Muscle of leg (tissue), 11 donors: ENCODE data around the gene ZSWIM2. TPM values are rescaled to one million over a fixed set of nuclear protein-coding genes. Genes with fewer than 3 reads are reported as not detected.
"Not testable (repeated sequence)": the region's sequence is repeated elsewhere in the genome, so short reads cannot be mapped to it uniquely, and the experiment has no call there.

Experiments used
- DNase-seq: peaks from one replicate; pipeline ENCODE4 v3.0.0; 2013
- H3K27ac ChIP-seq: one replicate; pipeline ENCODE4 v1.5.1; 2013; ENCODE audit warnings: mild to moderate bottlenecking, low read length, control low read depth
- H3K27me3 ChIP-seq: one replicate; pipeline ENCODE4 v1.6.1; 2013; ENCODE audit warnings: low read length; ENCODE audit not compliant: control insufficient read depth, insufficient read depth
- H3K36me3 ChIP-seq: one replicate; pipeline ENCODE4 v1.6.1; 2013; ENCODE audit warnings: low read length; ENCODE audit not compliant: control insufficient read depth, insufficient read depth
- H3K4me1 ChIP-seq: one replicate; pipeline ENCODE4 v1.6.1; 2013; ENCODE audit warnings: low read length; ENCODE audit not compliant: control insufficient read depth, insufficient read depth
- H3K4me3 ChIP-seq: one replicate; pipeline ENCODE4 v1.5.1; 2013; ENCODE audit warnings: low read length, control low read depth
- H3K9me3 ChIP-seq: replicated peaks from 2 replicates; pipeline ENCODE4 v1.6.1; 2013; ENCODE audit warnings: low read depth, low read length; ENCODE audit not compliant: control insufficient read depth
- WGBS: methylation state at CpG from one replicate; pipeline ENCODE4 v1.1.5; 2013; ENCODE audit warnings: missing lambda C conversion rate; ENCODE audit not compliant: insufficient coverage; 5-methylcytosine and 5-hydroxymethylcytosine counted together
- polyA plus RNA-seq, 8 donors: library from polyadenylated mRNA; unstranded; fragments of 120-200 nt; gene quantifications; one replicate each; pipeline versions ENCODE4 v1.2.1 to v1.2.3, GENCODE V29; 2013; ENCODE audit warnings: inconsistent platforms in 1 of 8, low replicate concordance in 1 of 8; ENCODE audit not compliant: insufficient read length in 8 of 8, insufficient read depth in 1 of 8
- total RNA-seq: library from RNA; stranded (reverse); fragments of 120-200 nt; gene quantifications from one replicate; pipeline ENCODE4 v1.2.4, GENCODE V29; 2013

The ZSWIM2 gene
- total and polyA plus RNA-seq, 9 donors, result not detected

GRCh38 chr2:186853951-186854350, 5.0 kb upstream of the ZSWIM2 start:
- Histone ChIP-seq H3K27me3 (no peaks in the 10 kb centered on the region), H3K9me3 (no peaks in the 10 kb centered on the region), H3K36me3 (no peaks in the 10 kb centered on the region), H3K4me1 (peaks cover 1% of the 10 kb centered on the region), H3K4me3 (no peak overlapping the region), H3K27ac (no peak overlapping the region)
- peak; percentile 22 for DNase-seq

GRCh38 chr2:186852508-186852907, 3.5 kb upstream of the ZSWIM2 start:
- Histone ChIP-seq H3K36me3 (no peaks in the 10 kb centered on the region), H3K27me3 (no peaks in the 10 kb centered on the region), H3K4me1 (peaks cover 5% of the 10 kb centered on the region), H3K9me3 (no peaks in the 10 kb centered on the region), H3K4me3 (no peak overlapping the region), H3K27ac (no peak overlapping the region)
- no CpG with 5 or more reads among the region's 5 CpGs for WGBS
- DNase-seq, result no peak

GRCh38 chr2:186842373-186842772, 6.6 kb downstream of the ZSWIM2 start:
- H3K27me3 ChIP-seq, result no peaks in the 10 kb centered on the region
- H3K9me3 ChIP-seq, result no peaks in the 10 kb centered on the region
- no peaks in the 10 kb centered on the region for H3K4me1 ChIP-seq
- no peak overlapping the region for H3K4me3 ChIP-seq
- no CpG with 5 or more reads among the region's 3 CpGs for WGBS
- no peak for DNase-seq
- no peaks in the 10 kb centered on the region for H3K36me3 ChIP-seq
- H3K27ac ChIP-seq, result no peak overlapping the region

- DNase-seq, result peak; percentile 26
- no peak overlapping the region for H3K27ac ChIP-seq
- no peaks in the 10 kb centered on the region for H3K36me3 ChIP-seq
- H3K4me1 ChIP-seq, result no peaks in the 10 kb centered on the region
- no peaks in the 10 kb centered on the region for H3K27me3 ChIP-seq
- no CpG with 5 or more reads among the region's 3 CpGs for WGBS
- H3K9me3 ChIP-seq, result no peaks in the 10 kb centered on the region
- no peak overlapping the region for H3K4me3 ChIP-seq
These were observed 7.0 kb downstream of the ZSWIM2 start for GRCh38 chr2:186841940-186842339.

GRCh38 chr2:186835628-186836027, 13.3 kb downstream of the ZSWIM2 start:
- 73% methylated on average over 1 of the region's 1 CpG for whole genome bisulfite sequencing
- DNase-seq, result no peak

GRCh38 chr2:186827862-186828492, 21.0 kb downstream of the ZSWIM2 start:
- H3K27ac ChIP-seq, result no peak overlapping the region
- H3K4me3 ChIP-seq, result no peak overlapping the region

More at GRCh38 chr2:186835628-186836027, 13.3 kb downstream of the ZSWIM2 start:
- no peak overlapping the region for H3K27ac ChIP-seq
- no peaks in the 10 kb centered on the region for H3K27me3 ChIP-seq
- H3K4me1 ChIP-seq, result no peaks in the 10 kb centered on the region
- H3K9me3 ChIP-seq, result no peaks in the 10 kb centered on the region
- no peaks in the 10 kb centered on the region for H3K36me3 ChIP-seq
- H3K4me3 ChIP-seq, result no peak overlapping the region

GRCh38 chr2:186827411-186827810, 21.6 kb downstream of the ZSWIM2 start:
- H3K9me3 ChIP-seq, result no peaks in the 10 kb centered on the region
- H3K27me3 ChIP-seq, result no peaks in the 10 kb centered on the region
- no CpG with 5 or more reads among the region's 2 CpGs for WGBS
- no peak overlapping the region for H3K27ac ChIP-seq
- no peak overlapping the region for H3K4me3 ChIP-seq
- no peaks in the 10 kb centered on the region for H3K36me3 ChIP-seq
- H3K4me1 ChIP-seq, result no peaks in the 10 kb centered on the region
- no peak for DNase-seq

More at GRCh38 chr2:186827862-186828492, 21.0 kb downstream of the ZSWIM2 start:
- Histone ChIP-seq H3K9me3 (no peaks in the 10 kb centered on the region), H3K36me3 (no peaks in the 10 kb centered on the region), H3K4me1 (no peaks in the 10 kb centered on the region), H3K27me3 (no peaks in the 10 kb centered on the region)
- DNase-seq, result peak; percentile 15
- no CpG with 5 or more reads among the region's 2 CpGs for WGBS

GRCh38 chr2:186822323-186822722, 26.6 kb downstream of the ZSWIM2 start:
- Histone ChIP-seq H3K4me1 (no peaks in the 10 kb centered on the region), H3K4me3 (no peak overlapping the region), H3K9me3 (no peaks in the 10 kb centered on the region), H3K27ac (no peak overlapping the region), H3K36me3 (no peaks in the 10 kb centered on the region), H3K27me3 (no peaks in the 10 kb centered on the region)
- 38% methylated on average over 2 of the region's 2 CpGs for WGBS
- no peak for DNase-seq

- H3K4me1 ChIP-seq, result no peaks in the 10 kb centered on the region
- DNase-seq, result no peak
- no peaks in the 10 kb centered on the region for H3K9me3 ChIP-seq
- H3K36me3 ChIP-seq, result no peaks in the 10 kb centered on the region
- no peaks in the 10 kb centered on the region for H3K27me3 ChIP-seq
- WGBS, result 100% methylated on average over 2 of the region's 7 CpGs
- no peak overlapping the region for H3K27ac ChIP-seq
- no peak overlapping the region for H3K4me3 ChIP-seq
These were observed 28.7 kb downstream of the ZSWIM2 start for GRCh38 chr2:186820303-186820702.

GRCh38 chr2:186811760-186812159, 37.2 kb downstream of the ZSWIM2 start:
- H3K4me1 ChIP-seq, H3K36me3 ChIP-seq, DNase-seq, H3K27ac ChIP-seq, H3K4me3 ChIP-seq, H3K27me3 ChIP-seq, H3K9me3 ChIP-seq: not testable (repeated sequence)
- 80% methylated on average over 1 of the region's 6 CpGs for WGBS

- no peaks in the 10 kb centered on the region for H3K4me1 ChIP-seq
- no peaks in the 10 kb centered on the region for H3K9me3 ChIP-seq
- no peaks in the 10 kb centered on the region for H3K36me3 ChIP-seq
- H3K27me3 ChIP-seq, result no peaks in the 10 kb centered on the region
- no CpG with 5 or more reads among the region's 1 CpG for WGBS
- H3K4me3 ChIP-seq, result no peak overlapping the region
- no peak for DNase-seq
- no peak overlapping the region for H3K27ac ChIP-seq
These were observed 42.4 kb downstream of the ZSWIM2 start for GRCh38 chr2:186806591-186806990.
